Measurements from ENCODE around the gene CREBRF.
"Not testable (repeated sequence)": the region's sequence is repeated elsewhere in the genome, so short reads cannot be mapped to it uniquely, and the experiment has no call there.

The CREBRF gene

GRCh38 chr5:173055983-173056782, at the start of gene CREBRF:
Gene CREBRF (plus strand): TSS chr5:173056352. CDS start chr5:173080776, 24,424 bp downstream.
- Mint-ChIP-seq H3K36me3 (no peaks in the 10 kb centered on the region), H3K27ac (peak within 1 kb of the TSS; percentile 97), H3K9me3 (ENCODE audit: low read depth) (no peaks in the 10 kb centered on the region), H3K27me3 (no peaks in the 10 kb centered on the region), H3K4me1 (ENCODE audit: low read depth) (peaks cover 50% of the 10 kb centered on the region), H3K4me3 (peak within 1 kb of the TSS; percentile 96)

GRCh38 chr5:173010021-173010420, 46.1 kb upstream of the CREBRF start:
- no peaks in the 10 kb centered on the region for H3K27me3 Mint-ChIP-seq
- H3K27ac Mint-ChIP-seq, result peak overlapping the region; percentile 62
- H3K4me1 Mint-ChIP-seq (ENCODE audit: low read depth), result peaks cover 53% of the 10 kb centered on the region
- peaks cover 2% of the 10 kb centered on the region for H3K36me3 Mint-ChIP-seq
- peak overlapping the region; percentile 2 for H3K4me3 Mint-ChIP-seq
- no peaks in the 10 kb centered on the region for H3K9me3 Mint-ChIP-seq (ENCODE audit: low read depth)

DNA sequence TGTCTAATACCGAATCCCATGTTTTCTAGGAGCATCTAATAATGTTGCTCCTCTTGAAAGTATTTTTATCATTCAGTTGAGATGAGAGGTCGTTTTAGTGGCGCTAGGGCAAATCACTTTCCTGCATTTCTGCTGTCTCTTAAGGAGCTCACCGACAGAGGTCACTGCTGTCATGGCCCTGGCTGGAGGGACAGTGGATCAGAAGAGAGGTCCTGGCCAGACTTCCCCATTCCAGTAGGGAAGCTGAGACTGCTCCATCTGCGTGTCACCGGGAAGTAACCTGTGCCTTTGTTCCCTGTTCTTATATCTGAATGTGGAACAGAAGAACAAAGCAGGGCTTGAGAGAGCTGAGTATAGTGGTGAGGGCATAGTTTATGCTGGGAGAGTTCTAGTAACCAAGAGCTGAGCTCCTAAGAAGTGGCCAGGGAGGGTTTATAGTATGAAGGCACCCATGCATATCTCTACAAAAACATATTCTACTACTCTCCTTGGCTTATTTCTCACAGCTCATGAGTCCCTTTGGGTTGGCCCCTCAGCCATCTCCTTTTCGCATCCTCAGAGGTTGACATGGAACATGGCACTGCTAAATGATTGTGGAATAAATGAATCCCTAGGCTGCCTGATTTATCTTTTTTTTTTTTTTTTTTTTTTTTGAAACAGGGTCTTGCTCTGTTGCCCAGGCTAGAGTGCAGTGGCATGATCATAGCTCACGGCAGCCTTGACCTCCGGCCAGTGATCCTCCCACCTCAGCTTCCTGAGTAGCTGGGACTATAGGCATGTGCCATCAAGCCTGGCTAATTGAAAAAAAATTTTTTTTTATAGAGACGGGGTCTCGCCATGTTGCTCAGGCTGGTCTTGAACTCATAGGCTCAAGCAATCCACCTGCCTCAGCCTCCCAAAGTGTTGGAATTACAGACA, 45.3 kb upstream of the CREBRF start:
- Mint-ChIP-seq H3K27ac (peak overlapping the region; percentile 62), H3K36me3 (peaks cover 2% of the 10 kb centered on the region), H3K27me3 (no peaks in the 10 kb centered on the region), H3K9me3 (ENCODE audit: low read depth) (no peaks in the 10 kb centered on the region), H3K4me3 (no peak overlapping the region), H3K4me1 (ENCODE audit: low read depth) (peaks cover 51% of the 10 kb centered on the region)

GRCh38 chr5:173011566-173011965, 44.6 kb upstream of the CREBRF start:
- peaks cover 54% of the 10 kb centered on the region for H3K4me1 Mint-ChIP-seq (ENCODE audit: low read depth)
- H3K9me3 Mint-ChIP-seq (ENCODE audit: low read depth), result no peaks in the 10 kb centered on the region
- H3K36me3 Mint-ChIP-seq, result peaks cover 2% of the 10 kb centered on the region
- H3K27me3 Mint-ChIP-seq, result no peaks in the 10 kb centered on the region
- H3K27ac Mint-ChIP-seq, result peak overlapping the region; percentile 50
- H3K4me3 Mint-ChIP-seq, result no peak overlapping the region

DNA sequence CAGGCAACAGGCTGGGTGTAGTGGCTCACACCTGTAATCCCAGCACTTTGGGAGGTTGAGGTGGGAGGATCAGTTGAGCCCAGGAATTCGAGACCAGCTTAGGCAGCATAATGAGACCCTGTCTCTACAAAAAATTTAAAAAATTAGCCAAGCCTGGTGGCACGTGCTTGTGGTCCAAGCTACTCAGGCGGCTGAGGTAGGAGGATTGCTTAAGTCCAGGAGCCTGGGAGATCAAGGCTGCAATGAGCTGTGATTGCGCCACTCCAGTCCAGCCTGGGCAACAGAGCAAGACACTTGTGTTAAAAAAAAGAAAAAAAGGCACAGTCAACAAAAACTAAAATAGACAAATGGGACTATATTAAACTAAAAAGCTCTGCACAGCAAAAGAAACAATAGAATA, 43.3 kb upstream of the CREBRF start:
- Mint-ChIP-seq H3K4me3 (no peak overlapping the region), H3K27me3 (no peaks in the 10 kb centered on the region), H3K36me3 (peaks cover 4% of the 10 kb centered on the region), H3K27ac (no peak overlapping the region), H3K9me3 (ENCODE audit: low read depth) (no peaks in the 10 kb centered on the region), H3K4me1 (ENCODE audit: low read depth) (peaks cover 51% of the 10 kb centered on the region)

DNA sequence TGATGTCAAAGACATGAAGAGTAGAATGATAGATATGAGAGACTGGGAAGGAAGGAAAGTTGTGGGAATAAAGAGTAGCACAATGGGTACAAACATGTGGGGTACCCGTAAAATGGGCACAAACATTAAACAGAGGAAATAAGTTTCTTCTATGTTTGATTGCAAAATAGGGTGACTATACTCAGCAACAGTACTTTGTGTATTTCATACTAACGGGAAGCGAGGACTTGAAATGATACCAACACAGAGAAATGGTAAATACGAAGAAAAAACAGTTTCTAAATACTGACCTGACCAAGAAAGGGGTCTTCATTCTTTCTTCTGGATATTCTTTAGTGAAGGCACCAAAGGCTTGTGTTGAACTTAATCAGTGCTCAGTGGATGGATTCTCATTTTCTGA, 41.5 kb upstream of the CREBRF start:
- H3K36me3 Mint-ChIP-seq, result peaks cover 7% of the 10 kb centered on the region
- no peaks in the 10 kb centered on the region for H3K9me3 Mint-ChIP-seq (ENCODE audit: low read depth)
- peaks cover 53% of the 10 kb centered on the region for H3K4me1 Mint-ChIP-seq (ENCODE audit: low read depth)
- no peaks in the 10 kb centered on the region for H3K27me3 Mint-ChIP-seq
- peak overlapping the region; percentile 61 for H3K27ac Mint-ChIP-seq
- no peak overlapping the region for H3K4me3 Mint-ChIP-seq

- Mint-ChIP-seq H3K9me3 (ENCODE audit: low read depth) (no peaks in the 10 kb centered on the region), H3K27ac (peak overlapping the region; percentile 61), H3K27me3 (no peaks in the 10 kb centered on the region), H3K4me1 (ENCODE audit: low read depth) (peaks cover 50% of the 10 kb centered on the region), H3K4me3 (no peak overlapping the region), H3K36me3 (peaks cover 12% of the 10 kb centered on the region)
Observed at GRCh38 chr5:173015192-173015591, 41.0 kb upstream of the CREBRF start.

- H3K4me1 Mint-ChIP-seq (ENCODE audit: low read depth), result peaks cover 45% of the 10 kb centered on the region
Observed at GRCh38 chr5:173015598-173016455, 40.3 kb upstream of the CREBRF start.

GRCh38 chr5:173016598-173017046, 39.5 kb upstream of the CREBRF start:
- Mint-ChIP-seq H3K27me3 (no peaks in the 10 kb centered on the region), H3K27ac (peak overlapping the region; percentile 76), H3K36me3 (peaks cover 11% of the 10 kb centered on the region), H3K4me1 (ENCODE audit: low read depth) (peaks cover 42% of the 10 kb centered on the region), H3K9me3 (ENCODE audit: low read depth) (no peaks in the 10 kb centered on the region), H3K4me3 (no peak overlapping the region)

More at GRCh38 chr5:173015598-173016455, 40.3 kb upstream of the CREBRF start:
- H3K36me3 Mint-ChIP-seq, result peaks cover 12% of the 10 kb centered on the region
- no peak overlapping the region for H3K4me3 Mint-ChIP-seq
- H3K27ac Mint-ChIP-seq, result peak overlapping the region; percentile 76
- H3K9me3 Mint-ChIP-seq (ENCODE audit: low read depth), result no peaks in the 10 kb centered on the region
- no peaks in the 10 kb centered on the region for H3K27me3 Mint-ChIP-seq

GRCh38 chr5:173017087-173017486, 39.1 kb upstream of the CREBRF start:
- H3K27ac Mint-ChIP-seq, result peak overlapping the region; percentile 76
- H3K36me3 Mint-ChIP-seq, result peaks cover 12% of the 10 kb centered on the region
- not testable (repeated sequence) for H3K27me3 Mint-ChIP-seq; H3K4me3 Mint-ChIP-seq; H3K9me3 Mint-ChIP-seq (ENCODE audit: low read depth)
- peaks cover 41% of the 10 kb centered on the region for H3K4me1 Mint-ChIP-seq (ENCODE audit: low read depth)

GRCh38 chr5:173018358-173018757, 37.8 kb upstream of the CREBRF start:
- Mint-ChIP-seq H3K9me3 (ENCODE audit: low read depth) (no peaks in the 10 kb centered on the region), H3K4me3 (no peak overlapping the region)

DNA sequence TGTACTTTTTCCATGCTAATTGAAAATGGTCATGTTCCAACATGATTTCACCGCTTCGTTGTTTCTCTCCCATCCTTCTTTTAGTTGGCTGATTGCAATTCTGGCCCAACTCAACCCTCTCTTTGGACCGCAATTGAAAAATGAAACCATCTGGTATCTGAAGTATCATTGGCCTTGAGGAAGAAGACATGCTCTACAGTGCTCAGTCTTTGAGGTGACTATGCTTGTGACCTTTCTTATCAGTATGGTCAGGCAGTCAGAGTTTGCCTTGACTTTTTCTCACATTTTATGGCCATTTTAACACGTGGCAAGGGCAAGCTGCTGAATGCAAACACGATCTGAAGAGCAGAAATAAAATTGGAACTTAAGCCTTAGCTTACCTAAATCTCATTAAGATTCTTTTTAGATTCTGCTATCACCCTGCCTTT, 36.0 kb upstream of the CREBRF start:
- Mint-ChIP-seq H3K27me3 (no peaks in the 10 kb centered on the region), H3K4me3 (no peak overlapping the region), H3K27ac (peak overlapping the region; percentile 58), H3K36me3 (peaks cover 15% of the 10 kb centered on the region), H3K4me1 (ENCODE audit: low read depth) (peaks cover 34% of the 10 kb centered on the region), H3K9me3 (ENCODE audit: low read depth) (no peaks in the 10 kb centered on the region)

More at GRCh38 chr5:173018358-173018757, 37.8 kb upstream of the CREBRF start:
- peak overlapping the region; percentile 83 for H3K27ac Mint-ChIP-seq
- peaks cover 37% of the 10 kb centered on the region for H3K4me1 Mint-ChIP-seq (ENCODE audit: low read depth)
- H3K27me3 Mint-ChIP-seq, result no peaks in the 10 kb centered on the region
- H3K36me3 Mint-ChIP-seq, result peaks cover 13% of the 10 kb centered on the region

- Mint-ChIP-seq H3K27ac (no peak overlapping the region), H3K4me3 (no peak overlapping the region), H3K36me3 (peaks cover 15% of the 10 kb centered on the region), H3K27me3 (no peaks in the 10 kb centered on the region), H3K9me3 (ENCODE audit: low read depth) (no peaks in the 10 kb centered on the region), H3K4me1 (ENCODE audit: low read depth) (peaks cover 34% of the 10 kb centered on the region)
Observed at GRCh38 chr5:173020643-173021042, 35.5 kb upstream of the CREBRF start.

DNA sequence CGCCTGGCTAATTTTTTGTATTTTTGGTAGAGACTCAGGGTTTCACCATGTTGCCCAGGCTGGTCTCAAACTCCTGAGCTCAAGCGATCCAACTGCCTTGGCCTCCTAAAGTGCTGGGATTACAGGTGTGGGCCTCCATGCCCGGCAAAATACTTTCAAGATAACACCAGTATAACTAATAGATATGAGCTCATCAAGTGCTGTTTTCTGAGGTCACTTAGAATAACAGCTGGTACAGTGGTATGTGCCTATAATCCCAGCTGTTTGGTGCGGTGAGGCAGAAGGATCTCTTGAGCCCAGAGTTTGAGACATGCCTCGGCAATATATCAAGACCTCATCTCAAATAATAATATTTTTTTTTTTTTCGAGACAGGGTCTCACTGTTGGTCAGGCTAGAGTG, 30.5 kb upstream of the CREBRF start:
- peaks cover 8% of the 10 kb centered on the region for H3K36me3 Mint-ChIP-seq
- H3K4me1 Mint-ChIP-seq (ENCODE audit: low read depth), result peaks cover 16% of the 10 kb centered on the region
- H3K27me3 Mint-ChIP-seq, result no peaks in the 10 kb centered on the region
- H3K9me3 Mint-ChIP-seq (ENCODE audit: low read depth), result no peaks in the 10 kb centered on the region
- H3K4me3 Mint-ChIP-seq, result no peak overlapping the region
- peak overlapping the region; percentile 72 for H3K27ac Mint-ChIP-seq
